Measurements from ENCODE around the gene CNOT2. TPM values are rescaled to one million over a fixed set of nuclear protein-coding genes. Genes with fewer than 3 reads are reported as not detected.
"Not testable (repeated sequence)": the region's sequence is repeated elsewhere in the genome, so short reads cannot be mapped to it uniquely, and the experiment has no call there.

CNOT2 gene
- total RNA-seq, 4 donors from 2014 or later: 115 to 263 (median 157) TPM

DNA sequence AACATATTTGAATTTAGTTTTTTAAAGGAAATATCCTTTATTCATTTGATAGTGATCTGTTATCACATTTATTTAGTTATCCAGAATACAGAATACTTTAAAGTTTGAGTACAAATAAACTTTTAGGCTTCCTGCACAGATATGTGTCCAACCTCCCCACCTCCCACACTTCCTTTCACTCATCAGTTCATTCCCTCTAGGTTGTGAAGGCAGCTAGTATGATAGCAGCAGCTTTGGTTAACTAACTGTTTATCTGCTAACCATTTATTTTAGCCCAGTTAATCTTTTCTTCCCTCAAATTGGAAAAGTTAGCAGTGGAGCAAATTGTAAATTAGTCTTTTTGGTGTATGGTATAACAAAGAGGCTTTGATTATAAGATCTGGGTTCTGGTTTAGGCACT, 35.7 kb downstream of the CNOT2 start:
- Histone ChIP-seq H3K27ac (no peak overlapping the region), H3K4me3 (no peak overlapping the region), H3K36me3 (no peaks in the 10 kb centered on the region), H3K9me3 (no peaks in the 10 kb centered on the region), H3K27me3 (no peaks in the 10 kb centered on the region), H3K4me1 (no peaks in the 10 kb centered on the region)
- no peak for DNase-seq
- TF ChIP-seq POLR2A (IDR thresholded peaks at IDR 0.05): no peak
- TF ChIP-seq, protein P1, sequence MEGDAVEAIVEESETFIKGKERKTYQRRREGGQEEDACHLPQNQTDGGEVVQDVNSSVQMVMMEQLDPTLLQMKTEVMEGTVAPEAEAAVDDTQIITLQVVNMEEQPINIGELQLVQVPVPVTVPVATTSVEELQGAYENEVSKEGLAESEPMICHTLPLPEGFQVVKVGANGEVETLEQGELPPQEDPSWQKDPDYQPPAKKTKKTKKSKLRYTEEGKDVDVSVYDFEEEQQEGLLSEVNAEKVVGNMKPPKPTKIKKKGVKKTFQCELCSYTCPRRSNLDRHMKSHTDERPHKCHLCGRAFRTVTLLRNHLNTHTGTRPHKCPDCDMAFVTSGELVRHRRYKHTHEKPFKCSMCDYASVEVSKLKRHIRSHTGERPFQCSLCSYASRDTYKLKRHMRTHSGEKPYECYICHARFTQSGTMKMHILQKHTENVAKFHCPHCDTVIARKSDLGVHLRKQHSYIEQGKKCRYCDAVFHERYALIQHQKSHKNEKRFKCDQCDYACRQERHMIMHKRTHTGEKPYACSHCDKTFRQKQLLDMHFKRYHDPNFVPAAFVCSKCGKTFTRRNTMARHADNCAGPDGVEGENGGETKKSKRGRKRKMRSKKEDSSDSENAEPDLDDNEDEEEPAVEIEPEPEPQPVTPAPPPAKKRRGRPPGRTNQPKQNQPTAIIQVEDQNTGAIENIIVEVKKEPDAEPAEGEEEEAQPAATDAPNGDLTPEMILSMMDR (IDR thresholded peaks at IDR 0.05): no peak

DNA sequence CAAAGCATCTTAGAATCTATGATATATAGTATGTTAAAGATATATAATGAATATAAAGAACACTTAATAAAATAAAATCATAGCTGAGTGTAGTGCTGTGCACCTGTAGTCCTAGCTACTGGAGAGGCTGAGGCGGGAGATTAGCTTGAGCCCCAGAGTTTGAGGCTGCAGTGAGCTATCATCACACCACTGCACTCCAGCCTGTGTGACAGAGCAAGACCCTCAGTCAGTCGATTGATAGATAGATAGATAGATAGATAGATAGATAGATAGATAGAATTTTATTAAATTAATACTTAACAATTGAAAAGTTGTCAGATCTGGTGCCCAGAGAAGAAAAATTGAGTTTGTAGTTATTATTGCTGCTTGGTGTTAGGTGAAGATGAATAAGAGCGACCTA, 40.0 kb downstream of the CNOT2 start:
- Histone ChIP-seq H3K4me1 (no peaks in the 10 kb centered on the region), H3K27ac (no peak overlapping the region), H3K36me3 (peaks cover 0 to 11% (median 0%) of the 10 kb centered on the region in 3 donors), H3K27me3 (no peaks in the 10 kb centered on the region), H3K4me3 (no peak overlapping the region), H3K9me3 (no peaks in the 10 kb centered on the region)
- TF ChIP-seq POLR2A (IDR thresholded peaks at IDR 0.05): no peak
- TF ChIP-seq, protein P1 (IDR thresholded peaks at IDR 0.05): no peak
- DNase-seq: no peak

DNA sequence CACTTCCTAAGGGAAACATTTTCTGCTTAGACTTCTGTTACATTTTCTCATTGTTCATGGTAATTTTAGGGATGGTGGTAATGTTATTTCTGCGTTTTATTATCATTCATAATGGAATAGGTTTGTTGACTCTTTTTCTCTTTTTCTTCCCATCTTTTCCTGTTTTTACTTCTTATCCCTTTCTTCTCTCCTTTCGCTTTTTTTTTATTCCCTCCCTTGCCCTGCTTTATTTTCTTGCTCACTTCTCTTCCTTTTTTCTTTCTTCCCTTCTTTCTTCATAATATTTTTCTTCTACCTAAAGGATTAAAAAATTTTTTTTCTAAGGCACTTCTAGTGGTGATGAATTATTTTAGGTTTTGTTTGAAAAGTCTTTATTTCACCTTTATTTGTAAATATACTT, 45.6 kb downstream of the CNOT2 start:
- Histone ChIP-seq H3K27me3 (no peaks in the 10 kb centered on the region), H3K4me1 (no peaks in the 10 kb centered on the region), H3K36me3 (peaks cover 0 to 11% (median 0%) of the 10 kb centered on the region in 3 donors), H3K4me3 (no peak overlapping the region), H3K9me3 (no peaks in the 10 kb centered on the region), H3K27ac (no peak overlapping the region)
- TF ChIP-seq POLR2A (IDR thresholded peaks at IDR 0.05): no peak
- TF ChIP-seq, protein P1 (IDR thresholded peaks at IDR 0.05): no peak
- no peak for DNase-seq

DNA sequence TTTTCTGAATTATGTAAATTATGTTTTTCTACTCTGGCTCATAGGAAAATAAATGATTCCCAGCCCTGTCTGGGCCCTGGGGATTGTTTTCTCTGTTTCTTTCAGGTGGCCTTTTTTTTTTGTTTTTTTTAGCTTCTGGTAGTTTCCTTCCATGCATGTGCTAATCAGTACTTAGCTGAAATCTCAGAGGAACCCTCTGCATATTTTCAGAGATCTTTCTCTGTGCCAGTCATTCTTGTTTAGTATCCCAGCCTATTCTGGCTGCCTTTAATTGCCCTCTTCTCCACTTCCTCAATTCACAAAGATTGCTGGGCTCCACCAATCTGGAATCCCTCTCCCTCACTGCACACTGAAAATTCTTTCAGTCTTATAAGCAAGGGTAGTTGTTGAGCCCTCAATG, 46.9 kb downstream of the CNOT2 start:
- DNase-seq: no peak
- Histone ChIP-seq H3K9me3 (no peaks in the 10 kb centered on the region), H3K27me3 (no peaks in the 10 kb centered on the region), H3K4me1 (no peaks in the 10 kb centered on the region), H3K4me3 (no peak overlapping the region), H3K27ac (no peak overlapping the region), H3K36me3 (peaks cover 0 to 9% (median 0%) of the 10 kb centered on the region in 3 donors)
- TF ChIP-seq POLR2A (IDR thresholded peaks at IDR 0.05): no peak
- TF ChIP-seq, protein P1 (IDR thresholded peaks at IDR 0.05): no peak

DNA sequence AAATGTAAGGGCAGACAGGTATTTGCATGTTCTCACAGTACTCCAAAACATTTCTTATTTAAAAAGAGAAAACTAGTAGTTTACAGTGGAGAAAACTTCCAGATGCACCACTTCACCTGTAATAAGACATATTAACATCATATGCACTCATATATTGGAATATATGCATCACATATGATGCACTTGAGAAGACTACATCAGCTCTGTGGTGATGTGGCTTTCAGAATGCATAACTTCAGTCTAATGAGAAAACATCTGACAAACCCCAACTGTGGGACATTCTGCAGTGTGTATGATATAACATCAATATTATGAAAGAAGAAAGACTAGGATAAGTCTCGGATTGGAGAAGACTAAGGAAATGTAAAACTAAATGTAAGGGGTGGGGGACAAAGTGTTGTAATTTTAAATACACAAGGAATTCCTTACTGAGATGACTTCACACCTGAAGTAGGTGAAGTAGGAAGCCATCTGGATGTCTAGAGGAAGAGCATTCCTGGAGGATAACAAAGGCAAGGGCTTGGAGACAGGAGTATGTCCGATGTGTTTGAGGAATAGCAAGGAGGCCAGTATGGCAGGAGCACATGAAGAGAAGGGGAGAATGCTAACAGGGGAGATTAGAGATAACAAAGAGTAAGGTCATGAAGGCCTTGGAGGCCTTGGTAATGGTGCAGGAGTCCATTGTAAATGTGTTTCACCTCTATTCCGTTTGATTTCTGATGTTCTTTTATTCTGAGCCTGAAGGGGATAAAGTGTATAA, 49.0 kb downstream of the CNOT2 start:
- TF ChIP-seq, protein P1 (IDR thresholded peaks at IDR 0.05): no peak
- Histone ChIP-seq H3K36me3 (no peaks in the 10 kb centered on the region), H3K9me3 (no peaks in the 10 kb centered on the region), H3K4me3 (no peak overlapping the region), H3K27me3 (no peaks in the 10 kb centered on the region), H3K4me1 (no peaks in the 10 kb centered on the region), H3K27ac (no peak overlapping the region)
- DNase-seq: no peak

DNA sequence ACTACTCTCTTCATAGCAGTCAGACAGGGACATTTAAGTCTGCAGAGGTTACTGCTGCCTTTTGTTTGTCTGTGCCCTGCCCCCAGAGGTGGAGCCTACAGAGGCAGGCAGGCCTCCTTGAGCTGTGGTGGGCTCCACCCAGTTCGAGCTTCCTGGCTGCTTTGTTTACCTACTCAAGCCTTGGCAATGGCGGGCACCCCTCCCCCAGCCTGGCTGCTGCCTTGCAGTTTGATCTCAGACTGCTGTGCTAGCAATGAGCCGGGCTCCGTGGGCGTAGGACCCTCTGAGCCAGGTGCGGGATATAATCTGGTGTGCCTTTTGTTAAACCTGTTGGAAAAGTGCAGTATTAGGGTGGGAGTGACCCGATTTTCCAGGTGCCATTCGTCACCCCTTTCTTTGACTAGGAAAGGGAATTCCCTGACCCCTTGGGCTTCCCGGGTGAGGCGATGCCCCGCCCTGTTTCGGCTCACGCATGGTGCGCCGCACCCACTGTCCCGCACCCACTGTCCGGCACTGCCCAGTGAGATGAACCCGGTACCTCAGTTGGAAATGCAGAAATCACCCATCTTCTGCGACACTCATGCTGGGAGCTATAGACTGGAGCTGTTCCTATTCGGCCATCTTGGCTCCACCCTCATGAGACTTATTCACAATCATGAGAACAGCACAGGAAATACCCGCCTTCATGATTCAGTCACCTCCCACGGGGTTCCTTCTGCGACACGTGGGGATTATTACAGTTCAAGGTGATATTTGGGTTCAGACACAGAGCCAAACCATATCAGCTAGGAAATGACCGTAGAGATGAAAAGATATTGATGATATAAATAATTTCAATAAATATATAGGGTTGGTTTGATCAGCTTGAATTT, 61.7 kb downstream of the CNOT2 start:
- not testable (repeated sequence) for H3K4me1 ChIP-seq, H3K36me3 ChIP-seq, H3K27ac ChIP-seq, H3K4me3 ChIP-seq, DNase-seq, H3K9me3 ChIP-seq, H3K27me3 ChIP-seq

Data from Peyer's patch (tissue), 4 donors.